Esophagus muscularis mucosa (tissue), 3 donors: ENCODE measurements around the gene DCLK3.

ENCODE experiments used
- CTCF ChIP-seq, 3 experiments: fragments of 200-600 bp in 2 of 3; fragments of 450-650 bp in 1 of 3; sonication (generic) in 2 of 3; IDR thresholded peaks; one replicate each; pipeline ENCODE4 v1.5.1; 2017 to 2019; ENCODE audit warnings: antibody characterized with exemption in 3 of 3, mild to moderate bottlenecking in 2 of 3, moderate library complexity in 1 of 3
- POLR2A ChIP-seq: fragments of 450-650 bp; IDR thresholded peaks from one replicate; pipeline ENCODE4 v1.6.1; 2017; ENCODE audit warnings: antibody characterized with exemption, moderate library complexity, mild to moderate bottlenecking, low read depth

GRCh38 chr3:36769926-36770325, 5.6 kb upstream of the DCLK3 start:
- no peak for TF ChIP-seq CTCF (IDR thresholded peaks at IDR 0.05)
- TF ChIP-seq POLR2A = no peak
